Large intestine (tissue), 3 donors: ENCODE results near the gene NAT14. TPM values are rescaled to one million over a fixed set of nuclear protein-coding genes. Genes with fewer than 3 reads are reported as not detected.

ENCODE experiments used
- DNase-seq, 2 donors: peaks; one replicate each; pipeline versions ENCODE4 v3.0.0 to v3.0.0-alpha.2; 2013
- H3K27ac ChIP-seq: one replicate; pipeline ENCODE4 v1.5.1; 2013; ENCODE audit warnings: low read length
- H3K27me3 ChIP-seq: 2 replicates; pipeline ENCODE4 v1.6.1; 2013; ENCODE audit warnings: low read length; ENCODE audit not compliant: control insufficient read depth, insufficient read depth
- H3K36me3 ChIP-seq: 2 replicates; pipeline ENCODE4 v1.6.1; 2013; ENCODE audit warnings: low read length; ENCODE audit not compliant: control insufficient read depth, insufficient read depth
- H3K4me1 ChIP-seq: one replicate; pipeline ENCODE4 v1.6.1; 2013; ENCODE audit warnings: low read length; ENCODE audit not compliant: control insufficient read depth, insufficient read depth
- H3K4me3 ChIP-seq: one replicate; pipeline ENCODE4 v1.5.1; 2013; ENCODE audit warnings: low read length
- H3K9me3 ChIP-seq: one replicate; pipeline ENCODE4 v1.6.1; 2013; ENCODE audit warnings: mild to moderate bottlenecking, low read depth, low read length, moderate library complexity; ENCODE audit not compliant: control insufficient read depth
- WGBS: methylation state at CpG from one replicate; pipeline ENCODE4 v1.1.5; 2013; ENCODE audit warnings: low lambda C conversion rate; ENCODE audit not compliant: insufficient coverage; 5-methylcytosine and 5-hydroxymethylcytosine counted together
- polyA plus RNA-seq: library from polyadenylated mRNA; unstranded; fragments of 120-200 nt; gene quantifications from one replicate; pipeline ENCODE4 v1.2.1, GENCODE V29; 2013

NAT14 gene
- polyA plus RNA-seq, 1 donor = 14.0 TPM

DNA sequence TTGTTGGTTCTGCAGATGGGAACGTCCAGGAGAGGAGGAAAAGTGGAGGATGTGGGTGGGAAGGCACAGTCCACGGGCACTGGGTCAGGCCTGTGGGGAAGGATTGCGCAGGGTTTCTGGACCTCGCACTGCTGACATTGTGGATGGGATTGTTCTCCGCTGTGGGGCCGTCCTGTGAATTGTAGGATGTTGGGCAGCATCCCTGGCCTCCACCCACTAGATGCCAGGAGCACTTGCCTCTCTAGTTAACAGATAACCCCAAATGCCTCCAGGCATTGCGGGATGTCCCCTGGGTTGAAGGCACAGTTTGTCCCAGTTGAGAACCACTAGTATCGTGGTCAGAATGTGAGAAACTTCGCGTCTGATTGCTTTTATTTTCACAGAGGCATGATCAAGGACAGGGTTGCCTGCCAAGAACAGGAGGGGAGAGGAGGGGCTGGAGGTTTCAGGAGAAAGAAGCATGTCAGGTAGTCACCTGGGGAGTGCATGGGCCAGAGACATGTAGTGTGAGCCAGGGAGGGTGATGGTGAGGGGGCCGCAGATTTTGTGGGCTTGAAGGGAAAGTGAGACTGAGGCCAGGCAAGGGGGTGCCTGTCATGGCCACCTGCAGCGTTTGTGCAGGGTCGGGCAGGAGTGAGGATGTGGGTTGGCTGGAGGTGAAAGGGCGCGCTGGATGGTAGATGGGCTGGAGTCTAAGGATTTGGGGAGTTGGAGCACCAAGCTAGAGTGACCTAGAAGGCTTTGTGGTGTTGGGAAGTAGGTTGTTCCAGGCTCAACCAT lies 5.3 kb upstream of the NAT14 start:
- DNase-seq = no peak
- Histone ChIP-seq H3K36me3 (peaks cover 4% of the 10 kb centered on the region), H3K27me3 (no peaks in the 10 kb centered on the region), H3K4me1 (peaks cover 15% of the 10 kb centered on the region), H3K9me3 (peaks cover 6% of the 10 kb centered on the region), H3K4me3 (no peak overlapping the region), H3K27ac (no peak overlapping the region)
- 100% methylated on average over 1 of the region's 15 CpGs for WGBS

DNA sequence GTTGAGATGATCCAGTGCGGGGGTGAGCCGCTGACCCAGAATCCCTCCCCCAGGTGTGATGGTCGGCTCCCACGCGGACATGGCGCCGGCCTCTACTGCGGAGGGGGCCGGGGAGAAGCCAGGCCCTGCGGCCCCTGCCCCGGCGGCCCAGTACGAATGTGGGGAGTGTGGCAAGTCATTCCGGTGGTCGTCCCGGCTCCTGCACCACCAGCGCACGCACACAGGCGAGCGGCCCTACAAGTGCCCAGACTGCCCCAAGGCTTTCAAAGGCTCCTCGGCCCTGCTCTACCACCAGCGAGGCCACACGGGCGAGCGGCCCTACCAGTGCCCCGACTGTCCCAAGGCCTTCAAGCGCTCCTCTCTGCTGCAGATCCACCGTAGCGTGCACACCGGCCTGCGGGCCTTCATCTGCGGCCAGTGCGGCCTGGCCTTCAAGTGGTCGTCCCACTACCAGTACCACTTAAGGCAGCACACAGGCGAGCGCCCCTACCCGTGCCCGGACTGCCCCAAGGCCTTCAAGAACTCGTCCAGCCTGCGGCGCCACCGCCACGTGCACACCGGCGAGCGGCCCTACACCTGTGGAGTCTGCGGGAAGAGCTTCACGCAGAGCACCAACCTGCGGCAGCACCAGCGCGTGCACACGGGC lies 3.7 kb upstream of the NAT14 start:
- H3K27me3 ChIP-seq = peaks cover 10% of the 10 kb centered on the region
- DNase-seq = no peak
- no peak overlapping the region for H3K27ac ChIP-seq
- peaks cover 6% of the 10 kb centered on the region for H3K9me3 ChIP-seq
- H3K36me3 ChIP-seq = peaks cover 4% of the 10 kb centered on the region
- WGBS = no CpG with 5 or more reads among the region's 52 CpGs
- peaks cover 11% of the 10 kb centered on the region for H3K4me1 ChIP-seq
- H3K4me3 ChIP-seq = no peak overlapping the region

DNA sequence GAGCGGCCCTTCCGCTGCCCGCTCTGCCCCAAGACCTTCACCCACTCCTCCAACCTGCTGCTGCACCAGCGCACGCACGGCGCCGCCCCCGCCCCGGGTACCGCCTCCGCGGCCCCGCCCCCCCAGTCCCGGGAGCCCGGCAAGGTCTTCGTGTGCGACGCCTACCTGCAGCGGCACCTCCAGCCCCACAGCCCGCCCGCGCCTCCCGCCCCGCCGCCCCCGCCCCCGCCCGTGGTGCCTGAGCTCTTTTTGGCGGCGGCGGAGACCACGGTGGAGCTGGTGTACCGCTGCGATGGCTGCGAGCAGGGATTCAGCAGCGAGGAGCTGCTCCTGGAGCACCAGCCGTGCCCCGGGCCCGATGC lies 3.2 kb upstream of the NAT14 start:
- no CpG with 5 or more reads among the region's 40 CpGs for WGBS
- H3K4me1 ChIP-seq = peaks cover 11% of the 10 kb centered on the region
- peaks cover 6% of the 10 kb centered on the region for H3K9me3 ChIP-seq
- no peak overlapping the region for H3K27ac ChIP-seq
- peaks cover 4% of the 10 kb centered on the region for H3K36me3 ChIP-seq
- H3K27me3 ChIP-seq = peaks cover 10% of the 10 kb centered on the region
- H3K4me3 ChIP-seq = no peak overlapping the region
- no peak for DNase-seq

DNA sequence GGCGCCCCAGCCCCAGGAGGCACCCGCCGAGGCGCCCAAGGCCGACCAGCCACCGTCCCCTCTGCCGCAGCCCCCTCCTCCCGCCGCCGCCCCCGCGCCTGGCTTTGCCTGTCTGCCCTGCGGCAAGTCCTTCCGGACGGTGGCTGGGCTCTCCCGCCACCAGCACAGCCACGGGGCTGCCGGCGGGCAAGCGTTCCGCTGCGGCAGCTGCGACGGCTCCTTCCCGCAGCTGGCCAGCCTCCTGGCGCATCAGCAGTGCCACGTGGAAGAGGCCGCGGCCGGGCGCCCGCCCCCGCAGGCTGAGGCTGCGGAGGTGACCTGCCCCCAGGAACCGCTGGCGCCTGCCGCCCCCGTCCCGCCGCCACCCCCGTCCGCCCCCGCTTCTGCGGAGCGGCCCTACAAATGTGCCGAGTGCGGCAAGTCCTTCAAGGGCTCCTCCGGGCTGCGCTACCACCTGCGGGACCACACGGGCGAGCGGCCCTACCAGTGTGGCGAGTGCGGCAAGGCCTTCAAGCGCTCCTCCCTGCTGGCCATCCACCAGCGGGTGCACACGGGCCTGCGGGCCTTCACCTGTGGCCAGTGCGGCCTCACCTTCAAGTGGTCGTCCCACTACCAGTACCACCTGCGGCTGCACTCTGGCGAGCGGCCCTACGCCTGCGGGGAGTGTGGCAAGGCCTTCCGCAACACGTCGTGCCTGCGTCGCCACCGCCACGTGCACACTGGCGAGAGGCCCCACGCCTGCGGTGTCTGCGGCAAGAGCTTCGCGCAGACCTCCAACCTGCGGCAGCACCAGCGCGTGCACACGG lies 2.6 kb upstream of the NAT14 start:
- Histone ChIP-seq H3K27me3 (peaks cover 10% of the 10 kb centered on the region), H3K36me3 (peaks cover 4% of the 10 kb centered on the region), H3K9me3 (peaks cover 6% of the 10 kb centered on the region), H3K4me1 (peaks cover 11% of the 10 kb centered on the region), H3K4me3 (no peak overlapping the region), H3K27ac (no peak overlapping the region)
- DNase-seq = no peak
- WGBS = no CpG with 5 or more reads among the region's 83 CpGs

DNA sequence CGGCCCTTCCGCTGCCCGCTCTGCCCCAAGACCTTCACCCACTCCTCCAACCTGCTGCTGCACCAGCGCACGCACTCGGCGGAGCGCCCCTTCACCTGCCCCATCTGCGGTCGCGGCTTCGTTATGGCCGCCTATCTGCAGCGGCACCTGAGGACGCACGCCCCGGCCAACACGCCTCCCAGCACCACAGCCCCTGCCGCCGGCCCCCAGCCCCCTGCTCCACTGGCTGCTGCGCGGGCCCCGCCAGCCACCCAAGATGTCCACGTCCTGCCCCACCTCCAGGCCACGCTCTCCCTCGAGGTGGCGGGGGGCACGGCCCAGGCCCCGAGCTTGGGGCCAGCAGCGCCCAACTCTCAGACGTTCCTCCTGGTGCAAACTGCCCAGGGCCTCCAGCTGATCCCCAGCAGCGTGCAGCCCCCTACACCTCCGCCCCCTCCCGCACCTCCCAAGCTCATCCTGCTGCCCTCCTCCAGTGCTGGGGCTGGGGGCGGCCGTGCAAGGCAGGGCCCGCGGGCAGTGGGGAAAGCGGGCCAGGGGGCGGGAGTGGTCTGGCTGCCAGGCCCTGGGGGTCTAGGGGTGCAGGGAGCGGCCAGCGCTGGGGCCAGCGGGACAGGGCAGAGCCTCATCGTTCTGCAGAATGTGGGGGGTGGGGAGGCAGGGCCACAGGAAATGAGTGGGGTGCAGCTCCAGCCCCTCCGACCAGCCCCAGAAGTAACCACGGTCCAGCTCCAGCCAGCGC lies 1.9 kb upstream of the NAT14 start:
- Histone ChIP-seq H3K27ac (no peak overlapping the region), H3K4me1 (peaks cover 6% of the 10 kb centered on the region), H3K36me3 (peaks cover 4% of the 10 kb centered on the region), H3K9me3 (peaks cover 6% of the 10 kb centered on the region), H3K27me3 (peaks cover 14% of the 10 kb centered on the region), H3K4me3 (no peak overlapping the region)
- no CpG with 5 or more reads among the region's 47 CpGs for WGBS
- DNase-seq = no peak

DNA sequence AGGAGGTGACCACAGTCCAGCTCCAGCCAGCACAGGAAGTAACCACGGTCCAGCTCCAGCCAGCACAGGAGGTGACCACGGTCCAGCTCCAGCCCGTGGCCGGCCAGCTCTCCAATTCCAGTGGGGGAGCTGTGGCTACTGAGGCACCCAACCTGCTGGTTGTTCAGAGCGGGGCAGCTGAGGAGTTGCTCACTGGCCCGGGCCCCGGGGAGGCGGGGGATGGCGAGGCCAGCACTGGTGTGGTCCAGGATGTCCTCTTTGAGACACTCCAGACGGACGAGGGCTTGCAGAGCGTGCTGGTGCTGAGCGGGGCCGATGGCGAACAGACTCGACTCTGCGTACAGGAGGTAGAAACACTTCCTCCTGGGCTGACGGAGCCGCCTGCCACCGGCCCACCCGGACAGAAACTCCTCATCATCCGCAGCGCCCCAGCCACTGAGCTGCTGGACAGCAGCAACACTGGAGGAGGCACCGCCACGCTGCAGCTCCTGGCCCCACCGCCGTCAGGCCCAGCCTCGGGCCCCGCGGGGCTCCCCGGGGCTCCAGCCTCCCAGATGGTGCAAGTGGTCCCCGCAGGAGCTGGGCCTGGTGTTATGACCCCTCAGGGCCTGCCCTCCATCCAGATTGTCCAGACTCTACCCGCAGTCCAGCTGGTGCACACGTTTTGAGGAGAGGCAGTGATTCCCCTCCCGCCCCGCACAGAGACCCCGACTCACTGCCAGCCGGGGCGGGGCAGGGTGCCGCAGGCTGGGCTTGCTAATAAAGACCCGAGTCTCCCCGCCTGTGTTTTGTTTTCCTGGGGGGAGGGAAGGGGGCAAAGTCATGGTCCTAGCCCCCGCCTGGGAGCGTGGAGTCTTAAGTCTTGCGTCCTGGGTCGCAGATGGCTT lies 1.0 kb upstream of the NAT14 start:
- Histone ChIP-seq H3K4me1 (peaks cover 10% of the 10 kb centered on the region), H3K27me3 (peaks cover 19% of the 10 kb centered on the region), H3K9me3 (peaks cover 6% of the 10 kb centered on the region), H3K4me3 (no peak overlapping the region), H3K27ac (no peak overlapping the region), H3K36me3 (peaks cover 4% of the 10 kb centered on the region)
- no CpG with 5 or more reads among the region's 46 CpGs for WGBS
- no peak for DNase-seq

DNA sequence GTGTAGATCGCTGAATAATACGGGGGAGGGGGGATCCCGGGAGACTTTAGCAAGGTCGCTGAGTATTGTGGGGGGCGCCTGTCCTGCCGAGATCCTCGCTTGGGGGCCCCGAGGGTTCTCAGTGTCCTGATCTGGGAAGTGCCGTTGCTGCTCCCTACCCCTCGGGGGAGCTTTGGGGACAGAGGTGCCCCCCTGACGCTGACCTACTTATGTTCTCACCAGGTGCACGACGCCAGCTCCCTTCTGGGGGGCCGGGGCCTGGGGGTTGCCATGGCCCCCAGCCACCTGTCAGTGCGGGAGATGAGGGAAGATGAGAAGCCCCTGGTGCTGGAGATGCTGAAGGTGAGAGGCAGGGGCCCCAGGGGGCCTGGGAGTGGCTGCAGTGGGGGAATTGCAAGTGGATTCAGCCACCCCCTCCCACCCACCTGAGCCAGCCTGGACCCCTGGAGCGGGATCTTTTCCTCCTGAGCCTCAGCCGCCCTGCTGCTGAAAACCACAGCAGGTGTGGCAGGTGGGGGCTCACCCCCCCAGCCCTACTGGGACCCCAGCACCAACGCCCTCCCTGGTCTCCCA lies 537 bp downstream of the NAT14 start:
- Histone ChIP-seq H3K36me3 (peaks cover 4% of the 10 kb centered on the region), H3K4me3 (peak overlapping the region; percentile 62), H3K27me3 (peaks cover 32% of the 10 kb centered on the region), H3K9me3 (peaks cover 9% of the 10 kb centered on the region), H3K4me1 (peaks cover 12% of the 10 kb centered on the region), H3K27ac (peak overlapping the region; percentile 33)
- DNase-seq = no peak
- no CpG with 5 or more reads among the region's 18 CpGs for WGBS

DNA sequence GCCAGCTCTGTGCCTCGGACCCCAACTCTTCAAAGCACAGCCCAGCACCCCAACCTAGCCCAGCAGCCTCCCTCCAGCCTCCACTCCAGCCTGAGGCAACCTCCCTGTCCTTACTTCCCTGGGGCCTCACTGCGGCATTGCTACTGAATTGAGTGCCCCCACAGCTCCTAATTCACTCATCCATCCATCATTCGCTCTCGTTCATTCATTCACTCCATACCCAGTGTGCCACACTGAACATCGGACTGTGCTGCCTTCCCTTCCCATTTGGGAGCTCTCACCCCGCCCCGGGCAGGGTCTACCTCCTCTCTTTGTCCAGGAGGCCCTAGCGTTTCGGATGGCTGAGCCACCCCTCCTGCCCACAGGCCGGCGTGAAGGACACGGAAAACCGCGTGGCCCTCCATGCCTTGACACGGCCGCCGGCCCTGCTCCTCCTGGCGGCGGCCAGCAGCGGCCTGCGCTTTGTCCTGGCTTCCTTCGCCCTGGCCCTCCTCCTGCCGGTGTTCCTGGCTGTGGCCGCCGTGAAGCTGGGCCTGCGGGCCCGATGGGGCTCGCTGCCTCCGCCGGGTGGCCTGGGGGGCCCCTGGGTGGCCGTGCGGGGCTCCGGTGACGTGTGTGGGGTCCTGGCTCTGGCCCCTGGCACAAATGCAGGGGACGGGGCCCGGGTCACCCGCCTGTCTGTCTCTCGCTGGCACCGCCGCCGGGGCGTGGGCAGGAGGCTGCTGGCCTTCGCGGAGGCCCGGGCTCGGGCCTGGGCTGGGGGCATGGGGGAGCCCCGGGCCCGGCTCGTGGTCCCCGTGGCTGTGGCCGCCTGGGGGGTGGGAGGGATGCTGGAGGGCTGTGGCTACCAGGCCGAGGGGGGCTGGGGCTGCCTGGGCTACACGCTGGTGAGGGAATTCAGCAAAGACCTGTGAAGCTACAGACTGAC lies 1.3 kb downstream of the NAT14 start:
- no CpG with 5 or more reads among the region's 53 CpGs for WGBS
- Histone ChIP-seq H3K36me3 (peaks cover 4% of the 10 kb centered on the region), H3K27me3 (peaks cover 40% of the 10 kb centered on the region), H3K4me1 (peaks cover 12% of the 10 kb centered on the region), H3K4me3 (no peak overlapping the region), H3K9me3 (peaks cover 5% of the 10 kb centered on the region), H3K27ac (no peak overlapping the region)
- DNase-seq = no peak
